CD4-positive, alpha-beta T cell (primary cell): ENCODE measurements around the gene IQCH. TPM values are rescaled to one million over a fixed set of nuclear protein-coding genes. Genes with fewer than 3 reads are reported as not detected.

Experiments
- ATAC-seq: fragments of 200-7000 bp; cut with Tn5 transposase; one replicate; pipeline ENCODE4 v1.10.0; 2022; ENCODE audit warnings: mild to moderate bottlenecking; ENCODE audit not compliant: poor library complexity
- CTCF ChIA-PET: fragments of 350-600 bp; sonication (Branson Sonifier 250); formaldehyde crosslinking; loops from one replicate; lab custom pipeline; 2021; ENCODE audit warnings: antibody characterized with exemption, inconsistent platforms; lab: Charles Lee
- POLR2A ChIA-PET: fragments of 350-600 bp; sonication (Branson Sonifier 250); formaldehyde crosslinking; loops from one replicate; lab custom pipeline; 2021; ENCODE audit warnings: antibody characterized with exemption, inconsistent platforms; lab: Charles Lee
- DNase-seq, 14 experiments: peaks; one replicate each; pipeline ENCODE4 v3.0.0-alpha.2; 2013 to 2020; ENCODE audit warnings: mixed read lengths in 2 of 14
- H3K27ac ChIP-seq, 2 donors: one replicate each; pipeline versions ENCODE4 v1.5.1 to v1.7.0; 2013; ENCODE audit warnings: low read length in 2 of 2, low read depth in 1 of 2, mild to moderate bottlenecking in 1 of 2
- H3K27me3 ChIP-seq, 2 experiments: 1 replicate in 1 of 2; 2 replicates in 1 of 2; pipeline versions ENCODE4 v1.6.1 to v1.7.0; 2013; ENCODE audit warnings: low read length in 2 of 2, control low read depth in 1 of 2, mild to moderate bottlenecking in 1 of 2, moderate library complexity in 1 of 2; ENCODE audit not compliant: insufficient read depth in 2 of 2, control insufficient read depth in 1 of 2
- H3K36me3 ChIP-seq: one replicate; pipeline ENCODE4 v1.6.1; 2013; ENCODE audit warnings: low read length, control low read depth; ENCODE audit not compliant: insufficient read depth
- H3K4me1 ChIP-seq: one replicate; pipeline ENCODE4 v1.6.1; 2013; ENCODE audit warnings: low read length, control low read depth; ENCODE audit not compliant: insufficient read depth
- H3K4me3 ChIP-seq: one replicate; pipeline ENCODE4 v1.5.1; 2013; ENCODE audit warnings: mild to moderate bottlenecking, low read length, moderate library complexity
- H3K9me3 ChIP-seq, 2 experiments: 1 replicate in 1 of 2; 2 replicates in 1 of 2; pipeline versions ENCODE4 v1.6.1 to v1.7.0; 2013; ENCODE audit warnings: low read length in 2 of 2, mild to moderate bottlenecking in 2 of 2, control low read depth in 1 of 2, moderate library complexity in 1 of 2; ENCODE audit not compliant: control insufficient read depth in 1 of 2, insufficient read depth in 1 of 2
- H3K27ac Mint-ChIP-seq: one replicate; pipeline ENCODE4 v1.8.0; 2020; ENCODE audit warnings: mixed read lengths
- H3K27me3 Mint-ChIP-seq: one replicate; pipeline ENCODE4 v1.8.0; 2021; ENCODE audit warnings: mixed read lengths
- H3K36me3 Mint-ChIP-seq: one replicate; pipeline ENCODE4 v1.8.0; 2021; ENCODE audit warnings: low read depth, mixed read lengths
- H3K4me1 Mint-ChIP-seq: one replicate; pipeline ENCODE4 v1.8.0; 2021; ENCODE audit warnings: low read depth, mixed read lengths
- H3K4me3 Mint-ChIP-seq: one replicate; pipeline ENCODE4 v1.8.0; 2020; ENCODE audit warnings: mild to moderate bottlenecking, mixed read lengths
- H3K9me3 Mint-ChIP-seq: one replicate; pipeline ENCODE4 v1.8.0; 2020; ENCODE audit warnings: mixed read lengths
- CTCF ChIP-seq: fragments of 200-600 bp; IDR thresholded peaks from one replicate; pipeline ENCODE4 v1.8.0; 2022; ENCODE audit warnings: antibody characterized with exemption, mild to moderate bottlenecking
- intact Hi-C, 2 experiments: fragments of 100-400 bp; cut with DNase I in 1 of 2; cut with micrococcal nuclease in 1 of 2; formaldehyde crosslinking; loops; one replicate each; pipeline versions ENCODE4 v1.15.1 to v1.9.0; 2023 to 2025; cut with DNase I, micrococcal nuclease
- total RNA-seq, 174 experiments: library from RNA in 2 of 174; stranded (reverse) in 2 of 174; gene quantifications; one replicate each; pipeline ENCODE4 v1.2.3 and lab custom pipeline; 2021 to 2026

Gene IQCH
- total RNA-seq, 2 experiments from 2014 or later = 0.85 to 1.3 TPM

GRCh38 chr15:67383899-67384298 lies 129.3 kb downstream of the IQCH start:
- Histone ChIP-seq H3K36me3 (no peaks in the 10 kb centered on the region), H3K4me1 (no peaks in the 10 kb centered on the region), H3K4me3 (no peak overlapping the region), H3K27me3 (no peaks in the 10 kb centered on the region), H3K27ac (no peak overlapping the region), H3K9me3 (no peaks in the 10 kb centered on the region)
- Mint-ChIP-seq H3K27ac (no peak overlapping the region), H3K9me3 (no peaks in the 10 kb centered on the region), H3K27me3 (no peaks in the 10 kb centered on the region), H3K4me3 (no peak overlapping the region), H3K4me1 (no peaks in the 10 kb centered on the region), H3K36me3 (no peaks in the 10 kb centered on the region)
- DNase-seq = no peak
- intact Hi-C loops = no loop called here
- POLR2A ChIA-PET = no interaction called here
- no peak for ATAC-seq
- CTCF ChIA-PET = no interaction called here
- TF ChIP-seq CTCF = no peak

- Mint-ChIP-seq H3K36me3 (no peaks in the 10 kb centered on the region), H3K9me3 (no peaks in the 10 kb centered on the region), H3K4me3 (no peak overlapping the region), H3K4me1 (no peaks in the 10 kb centered on the region), H3K27me3 (no peaks in the 10 kb centered on the region), H3K27ac (no peak overlapping the region)
- no peaks in the 10 kb centered on the region for H3K36me3 ChIP-seq
- no peaks in the 10 kb centered on the region for H3K27me3 ChIP-seq
- intact Hi-C loops = no loop called here
- ChIA-PET POLR2A (no interaction called here), CTCF (no interaction called here)
- no peak overlapping the region for H3K27ac ChIP-seq
- no peaks in the 10 kb centered on the region for H3K4me1 ChIP-seq
- no peak overlapping the region for H3K4me3 ChIP-seq
- DNase-seq = no peak
- TF ChIP-seq CTCF = no peak
- ATAC-seq = no peak
- no peaks in the 10 kb centered on the region for H3K9me3 ChIP-seq
These were observed 130.2 kb downstream of the IQCH start for GRCh38 chr15:67384761-67385160.

GRCh38 chr15:67385971-67386370 lies 131.4 kb downstream of the IQCH start:
- H3K27ac Mint-ChIP-seq = no peak overlapping the region
- ChIA-PET POLR2A (no interaction called here), CTCF (interaction anchor here (0.7 kb wide), 1 partner anchor 10 kb away, joined by 4 read pairs; no protein-coding TSS in a partner anchor)
- Histone ChIP-seq H3K9me3 (no peaks in the 10 kb centered on the region), H3K4me1 (no peaks in the 10 kb centered on the region), H3K27ac (no peak overlapping the region), H3K36me3 (no peaks in the 10 kb centered on the region), H3K27me3 (no peaks in the 10 kb centered on the region), H3K4me3 (no peak overlapping the region)
- DNase-seq (no peak), ATAC-seq (no peak)
- intact Hi-C loops = no loop called here
- no peak for TF ChIP-seq CTCF
- H3K4me1 Mint-ChIP-seq = no peaks in the 10 kb centered on the region
- H3K9me3 Mint-ChIP-seq = no peaks in the 10 kb centered on the region
- no peak overlapping the region for H3K4me3 Mint-ChIP-seq
- no peaks in the 10 kb centered on the region for H3K36me3 Mint-ChIP-seq
- H3K27me3 Mint-ChIP-seq = no peaks in the 10 kb centered on the region
